Upper lobe of left lung (tissue), 4 donors: ENCODE data around the gene HHIPL2.

Experiments used
- EP300 ChIP-seq, 4 donors: sonication (generic); formaldehyde crosslinking; IDR thresholded peaks; one replicate each; pipeline ENCODE4 v1.5.1; 2017; ENCODE audit warnings: antibody characterized with exemption in 4 of 4, control low read depth in 2 of 4
- POLR2A ChIP-seq, 4 donors: fragments of 450-650 bp; IDR thresholded peaks; one replicate each; pipeline ENCODE4 v1.5.1; 2016 to 2017; ENCODE audit warnings: antibody characterized with exemption in 4 of 4, mild to moderate bottlenecking in 2 of 4

GRCh38 chr1:222586842-222587241 is 38.9 kb upstream of the HHIPL2 start:
- TF ChIP-seq POLR2A (IDR thresholded peaks at IDR 0.05) (no peak), EP300 (IDR thresholded peaks at IDR 0.05) (no peak)
